G401.6 (cell line): ENCODE measurements around the gene SRC.

Experiments used
- FAIRE-seq: peaks from 2 replicates; lab custom pipeline; 2012; peaks lifted over from hg19 to GRCh38; lab: Jason Lieb, UNC

The SRC gene

DNA sequence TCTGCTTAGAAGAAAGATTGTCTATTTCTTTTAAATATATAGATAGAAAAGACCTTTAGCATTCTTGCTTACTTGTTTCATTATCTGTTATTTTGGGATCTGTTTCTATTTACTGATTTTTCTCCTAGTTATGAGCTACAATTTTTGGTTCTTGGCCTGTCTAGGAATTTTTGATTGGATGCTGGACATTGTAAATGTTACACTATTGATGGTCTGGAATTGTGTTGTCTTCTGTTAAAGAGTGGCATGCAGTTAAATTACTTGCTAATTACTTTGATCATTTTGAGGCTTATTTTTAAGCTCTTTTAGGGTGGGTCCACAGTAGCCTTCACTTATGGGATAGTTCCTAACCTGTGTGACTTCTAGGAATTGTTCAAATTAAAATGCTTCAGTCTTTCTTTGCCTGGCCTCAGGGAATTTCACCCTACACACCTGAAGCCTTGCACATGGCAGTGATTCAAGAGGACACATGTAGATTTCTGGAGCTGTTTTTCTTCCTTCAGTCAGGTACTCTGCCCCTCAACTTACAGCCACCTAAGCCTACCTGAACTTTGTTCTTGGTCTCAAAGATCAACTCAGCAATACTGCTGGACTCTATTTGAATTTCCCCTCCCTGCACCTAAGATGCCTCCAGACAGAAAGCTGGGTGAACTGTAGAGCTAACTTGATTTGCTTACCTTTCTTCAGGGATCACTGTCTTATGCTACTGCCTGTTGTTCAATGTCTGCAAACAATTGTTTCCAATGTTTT is 108.9 kb downstream of the SRC start:
- no peak for FAIRE-seq
